Endothelial cell of umbilical vein (primary cell): Measurements from ENCODE around the gene CBLB.

ENCODE experiments used
- EZH2 ChIP-seq: IDR thresholded peaks from 2 replicates; pipeline ENCODE4 v1.6.1; 2012; ENCODE audit warnings: borderline replicate concordance, low read depth, mild to moderate bottlenecking, moderate library complexity, low read length, inconsistent platforms; ENCODE audit not compliant: severe bottlenecking
- GATA2 ChIP-seq: IDR thresholded peaks from 2 replicates; pipeline ENCODE4 v1.7.0; 2011; ENCODE audit warnings: low read depth, mild to moderate bottlenecking, moderate library complexity, mixed read lengths, low read length; ENCODE audit not compliant: insufficient read length, insufficient read depth
- JUN ChIP-seq: IDR thresholded peaks from 2 replicates; pipeline ENCODE4 v1.6.1; 2011; ENCODE audit warnings: borderline replicate concordance, low read depth; ENCODE audit not compliant: insufficient read length, insufficient read depth
- POLR2A ChIP-seq: IDR thresholded peaks from 2 replicates; pipeline ENCODE4 v1.6.1; 2012; ENCODE audit warnings: low read depth, mild to moderate bottlenecking, control low read depth, low read length
- POLR2AphosphoS5 ChIP-seq: IDR thresholded peaks from 2 replicates; pipeline ENCODE4 v1.6.1; 2012; ENCODE audit warnings: low read depth, mild to moderate bottlenecking, control low read depth, low read length, moderate library complexity; ENCODE audit not compliant: insufficient read depth
- TF ChIP-seq, protein P1 (sequence below), 2 donors: IDR thresholded peaks; 1 replicate in 1 of 2; 2 replicates in 1 of 2; pipeline ENCODE4 v1.5.1; 2011; ENCODE audit warnings: low read length in 2 of 2, mild to moderate bottlenecking in 2 of 2, moderate library complexity in 2 of 2, control low read depth in 1 of 2, inconsistent platforms in 1 of 2, low read depth in 1 of 2; ENCODE audit not compliant: insufficient read depth in 1 of 2; ENCODE audit errors: extremely low read depth in 1 of 2
- TF ChIP-seq, protein P2 (sequence below): IDR thresholded peaks from 2 replicates; pipeline ENCODE4 v1.6.1; 2011; ENCODE audit not compliant: insufficient read depth, insufficient read length

DNA sequence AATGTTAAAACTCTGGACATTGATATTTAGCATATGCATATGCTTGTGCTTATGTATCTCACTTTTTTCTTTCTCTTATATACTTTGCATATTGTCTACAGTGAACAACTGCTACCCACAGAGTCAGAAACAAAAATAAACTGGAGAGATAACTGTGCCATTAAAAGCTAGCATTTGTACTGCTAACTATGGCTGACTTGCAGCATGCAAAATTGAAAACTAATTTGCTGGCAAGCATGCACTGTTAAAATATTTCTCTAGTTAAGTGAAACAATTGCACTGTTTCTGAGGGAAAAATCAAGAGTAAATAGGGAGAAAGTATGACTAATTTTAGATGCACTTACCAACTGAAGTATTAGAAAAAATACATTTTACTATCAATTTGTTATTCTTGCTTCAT lies 177.8 kb downstream of the CBLB start:
- TF ChIP-seq POLR2AphosphoS5: no peak
- no peak for TF ChIP-seq EZH2
- TF ChIP-seq, protein P1, sequence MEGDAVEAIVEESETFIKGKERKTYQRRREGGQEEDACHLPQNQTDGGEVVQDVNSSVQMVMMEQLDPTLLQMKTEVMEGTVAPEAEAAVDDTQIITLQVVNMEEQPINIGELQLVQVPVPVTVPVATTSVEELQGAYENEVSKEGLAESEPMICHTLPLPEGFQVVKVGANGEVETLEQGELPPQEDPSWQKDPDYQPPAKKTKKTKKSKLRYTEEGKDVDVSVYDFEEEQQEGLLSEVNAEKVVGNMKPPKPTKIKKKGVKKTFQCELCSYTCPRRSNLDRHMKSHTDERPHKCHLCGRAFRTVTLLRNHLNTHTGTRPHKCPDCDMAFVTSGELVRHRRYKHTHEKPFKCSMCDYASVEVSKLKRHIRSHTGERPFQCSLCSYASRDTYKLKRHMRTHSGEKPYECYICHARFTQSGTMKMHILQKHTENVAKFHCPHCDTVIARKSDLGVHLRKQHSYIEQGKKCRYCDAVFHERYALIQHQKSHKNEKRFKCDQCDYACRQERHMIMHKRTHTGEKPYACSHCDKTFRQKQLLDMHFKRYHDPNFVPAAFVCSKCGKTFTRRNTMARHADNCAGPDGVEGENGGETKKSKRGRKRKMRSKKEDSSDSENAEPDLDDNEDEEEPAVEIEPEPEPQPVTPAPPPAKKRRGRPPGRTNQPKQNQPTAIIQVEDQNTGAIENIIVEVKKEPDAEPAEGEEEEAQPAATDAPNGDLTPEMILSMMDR (IDR thresholded peaks at IDR 0.05; ENCODE audit: extremely low read depth in 1 of 2, insufficient read depth in 1 of 2, low read depth in 1 of 2, low read length in 2 of 2): no peak
- TF ChIP-seq, protein P2, sequence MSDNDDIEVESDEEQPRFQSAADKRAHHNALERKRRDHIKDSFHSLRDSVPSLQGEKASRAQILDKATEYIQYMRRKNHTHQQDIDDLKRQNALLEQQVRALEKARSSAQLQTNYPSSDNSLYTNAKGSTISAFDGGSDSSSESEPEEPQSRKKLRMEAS: no peak
- TF ChIP-seq GATA2: no peak
- no peak for TF ChIP-seq POLR2A
- no peak for TF ChIP-seq JUN
